Aorta (tissue), 5 donors: ENCODE data around the gene KCNH1. TPM values are rescaled to one million over a fixed set of nuclear protein-coding genes. Genes with fewer than 3 reads are reported as not detected.
"Not testable (repeated sequence)": the region's sequence is repeated elsewhere in the genome, so short reads cannot be mapped to it uniquely, and the experiment has no call there.

Experiments
- ATAC-seq: fragments of 200-7000 bp; cut with Tn5 transposase; one replicate; pipeline ENCODE4 v1.9.1; 2022; ENCODE audit warnings: moderate library complexity; ENCODE audit not compliant: low FRiP score
- DNase-seq, 2 donors: peaks; one replicate each; pipeline ENCODE4 v3.0.0-alpha.2; 2020
- H3K27ac ChIP-seq, 2 donors: one replicate each; pipeline ENCODE4 v1.5.1; 2013; ENCODE audit warnings: low read length in 2 of 2, mild to moderate bottlenecking in 2 of 2, moderate library complexity in 2 of 2, control low read depth in 1 of 2, inconsistent platforms in 1 of 2, low read depth in 1 of 2
- H3K27me3 ChIP-seq, 2 donors: one replicate each; pipeline ENCODE4 v1.6.1; 2013; ENCODE audit warnings: control low read depth in 1 of 2, low read length in 1 of 2, mild to moderate bottlenecking in 1 of 2, moderate library complexity in 1 of 2; ENCODE audit not compliant: insufficient read depth in 2 of 2, control insufficient read depth in 1 of 2
- H3K36me3 ChIP-seq, 2 donors: one replicate each; pipeline ENCODE4 v1.6.1; 2013; ENCODE audit warnings: control low read depth in 1 of 2, low read length in 1 of 2, mild to moderate bottlenecking in 1 of 2; ENCODE audit not compliant: insufficient read depth in 2 of 2, control insufficient read depth in 1 of 2
- H3K4me1 ChIP-seq, 2 donors: one replicate each; pipeline ENCODE4 v1.6.1; 2013; ENCODE audit warnings: low read length in 2 of 2, control low read depth in 1 of 2, mild to moderate bottlenecking in 1 of 2, moderate library complexity in 1 of 2; ENCODE audit not compliant: insufficient read depth in 2 of 2, control insufficient read depth in 1 of 2
- H3K4me3 ChIP-seq, 2 donors: one replicate each; pipeline ENCODE4 v1.5.1; 2013; ENCODE audit warnings: low read length in 2 of 2, control low read depth in 1 of 2, mild to moderate bottlenecking in 1 of 2
- H3K9me3 ChIP-seq: one replicate; pipeline ENCODE4 v1.6.1; 2013; ENCODE audit warnings: mild to moderate bottlenecking, low read length; ENCODE audit not compliant: control insufficient read depth
- WGBS, 2 donors: extraction: QIAGEN DNeasy Blood & Tissue Kit; methylation state at CpG; one replicate each; pipeline ENCODE4 v1.1.7; 2013; 5-methylcytosine and 5-hydroxymethylcytosine counted together
- intact Hi-C, 2 donors: fragments of 100-400 bp; cut with DNase I; formaldehyde crosslinking; loops; one replicate each; pipeline versions ENCODE4 v1.14.2 to v1.15.0; 2022
- polyA plus RNA-seq, 2 donors: library from polyadenylated mRNA; stranded (reverse); fragments of 200-250 nt; gene quantifications; one replicate each; pipeline ENCODE4 v1.2.3, GENCODE V29; 2013
- total RNA-seq, 2 donors: library from RNA; stranded (reverse); fragmentation: NEBNext Ultra II Directional; extraction: Animal tissue kit (Norgen Biotek cat#: 25700); gene quantifications; one replicate each; pipeline ENCODE4 v1.2.1, GENCODE V29; 2021
- donor health status: healthy with polysubstance abuse.
- donor health status: Bipolar disorder and iron deficiency.
- donor health status: DM: no; HTN: no; CAD: no.
- donor health status: DM: no; HTN: no; CAD: no.
- donor health status: DM: yes; HTN: yes; CAD: no.

Gene KCNH1
- total and polyA plus RNA-seq, 4 donors = 0.03 to 0.96 (median 0.19) TPM; not detected in 1

DNA sequence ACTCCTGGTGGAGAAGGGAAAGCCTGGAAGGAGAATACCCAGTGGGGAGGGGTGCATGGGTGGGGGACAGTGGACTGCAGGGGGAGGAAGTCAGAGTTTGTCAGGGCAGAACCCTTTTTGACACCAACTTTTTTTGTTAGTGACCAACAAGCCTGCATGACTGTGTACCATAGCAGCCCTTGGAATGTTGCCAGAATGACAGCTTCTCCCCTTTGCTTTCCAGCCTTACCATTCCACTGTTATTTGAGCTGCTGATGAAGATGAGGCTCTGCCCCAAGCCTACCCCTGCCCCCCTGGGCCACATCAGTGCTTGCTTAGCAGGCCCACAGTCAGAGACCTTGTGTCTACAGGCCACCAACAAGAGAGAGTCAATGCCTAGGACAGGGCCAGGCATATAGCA is 464.0 kb downstream of the KCNH1 start:
- intact Hi-C loops = no loop called here
- H3K27me3 ChIP-seq = no peaks in the 10 kb centered on the region
- H3K36me3 ChIP-seq = no peaks in the 10 kb centered on the region
- H3K9me3 ChIP-seq = no peaks in the 10 kb centered on the region
- ATAC-seq (no peak), DNase-seq (no peak)
- no peaks in the 10 kb centered on the region for H3K4me1 ChIP-seq
- H3K27ac ChIP-seq = no peak overlapping the region
- no peak overlapping the region for H3K4me3 ChIP-seq

DNA sequence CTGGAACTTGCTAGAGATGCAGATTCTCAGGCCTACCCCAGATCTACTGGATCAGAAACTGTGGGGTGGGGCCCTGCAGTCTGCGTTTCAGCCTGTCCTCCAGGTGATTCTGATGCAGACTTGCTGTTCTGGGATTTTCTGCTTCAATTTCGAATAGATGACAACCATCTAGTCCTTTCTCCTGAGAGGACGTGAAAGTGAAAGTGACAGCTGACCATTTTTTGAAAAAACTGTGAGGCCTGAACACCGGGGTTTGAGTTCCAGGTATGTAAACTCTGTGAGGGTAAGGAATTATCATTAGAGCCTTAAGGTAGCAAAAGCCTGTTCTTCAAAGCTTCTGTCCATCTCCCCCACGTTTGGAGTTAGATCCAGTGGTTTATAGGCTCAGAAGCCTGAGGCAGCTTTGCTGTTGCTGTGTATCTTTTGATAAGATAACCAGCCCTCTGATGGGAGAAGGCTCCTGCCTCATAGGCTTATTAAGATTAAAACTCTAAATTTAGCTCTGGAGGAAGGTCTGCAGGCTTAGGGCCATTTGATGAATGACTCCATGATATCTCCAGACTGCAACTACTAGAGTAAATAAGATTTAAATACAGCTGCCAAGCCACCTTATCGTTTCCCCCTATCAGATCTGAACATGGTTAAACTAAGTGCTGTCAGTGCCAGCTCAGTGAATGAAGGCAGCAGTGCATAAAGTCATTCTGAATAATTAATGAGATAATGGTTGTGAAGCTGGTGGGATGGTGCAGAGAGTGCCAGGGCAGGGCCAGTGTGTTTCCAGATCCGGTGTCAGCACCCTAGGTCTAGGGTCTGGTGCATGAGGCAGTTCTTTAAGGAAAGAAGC is 470.0 kb downstream of the KCNH1 start:
- Histone ChIP-seq H3K36me3 (no peaks in the 10 kb centered on the region), H3K9me3 (no peaks in the 10 kb centered on the region), H3K4me3 (no peak overlapping the region), H3K27me3 (no peaks in the 10 kb centered on the region), H3K27ac (no peak overlapping the region), H3K4me1 (no peaks in the 10 kb centered on the region)
- no peak for ATAC-seq
- no peak for DNase-seq
- 44 to 49% methylated on average over 7 of the region's 7 CpGs for WGBS, 2 donors
- intact Hi-C loops = no loop called here

GRCh38 chr1:210662291-210663050 is 471.5 kb downstream of the KCNH1 start:
- Histone ChIP-seq H3K4me1 (no peaks in the 10 kb centered on the region), H3K9me3 (no peaks in the 10 kb centered on the region), H3K27ac (no peak overlapping the region), H3K27me3 (no peaks in the 10 kb centered on the region), H3K36me3 (no peaks in the 10 kb centered on the region), H3K4me3 (no peak overlapping the region)
- 87 to 91% methylated on average over 4 of the region's 4 CpGs for WGBS, 2 donors
- intact Hi-C loops = no loop called here
- DNase-seq (no peak), ATAC-seq (no peak)

GRCh38 chr1:210661520-210661919 is 472.4 kb downstream of the KCNH1 start:
- ATAC-seq, DNase-seq, H3K27me3 ChIP-seq, H3K4me1 ChIP-seq, H3K4me3 ChIP-seq, H3K9me3 ChIP-seq, intact Hi-C loops, H3K27ac ChIP-seq, H3K36me3 ChIP-seq: not testable (repeated sequence)
- WGBS, 2 donors = 94 to 97% methylated on average over 4 of the region's 4 CpGs

- Histone ChIP-seq H3K4me1 (no peaks in the 10 kb centered on the region), H3K4me3 (no peak overlapping the region), H3K9me3 (no peaks in the 10 kb centered on the region), H3K36me3 (no peaks in the 10 kb centered on the region), H3K27me3 (no peaks in the 10 kb centered on the region), H3K27ac (no peak overlapping the region)
- DNase-seq (no peak), ATAC-seq (no peak)
- intact Hi-C loops = no loop called here
- WGBS, 2 donors = 88 to 93% methylated on average over 6 of the region's 6 CpGs
These were observed 476.1 kb downstream of the KCNH1 start for GRCh38 chr1:210657806-210658205.

- DNase-seq (no peak), ATAC-seq (no peak)
- no peak overlapping the region for H3K4me3 ChIP-seq
- H3K4me1 ChIP-seq = no peaks in the 10 kb centered on the region
- H3K27ac ChIP-seq = no peak overlapping the region
- WGBS, 2 donors = 60% methylated on average over 7 of the region's 7 CpGs
- H3K36me3 ChIP-seq = no peaks in the 10 kb centered on the region
- H3K27me3 ChIP-seq = no peaks in the 10 kb centered on the region
- H3K9me3 ChIP-seq = no peaks in the 10 kb centered on the region
- intact Hi-C loops = no loop called here
These were observed 478.4 kb downstream of the KCNH1 start for GRCh38 chr1:210655511-210655910.

DNA sequence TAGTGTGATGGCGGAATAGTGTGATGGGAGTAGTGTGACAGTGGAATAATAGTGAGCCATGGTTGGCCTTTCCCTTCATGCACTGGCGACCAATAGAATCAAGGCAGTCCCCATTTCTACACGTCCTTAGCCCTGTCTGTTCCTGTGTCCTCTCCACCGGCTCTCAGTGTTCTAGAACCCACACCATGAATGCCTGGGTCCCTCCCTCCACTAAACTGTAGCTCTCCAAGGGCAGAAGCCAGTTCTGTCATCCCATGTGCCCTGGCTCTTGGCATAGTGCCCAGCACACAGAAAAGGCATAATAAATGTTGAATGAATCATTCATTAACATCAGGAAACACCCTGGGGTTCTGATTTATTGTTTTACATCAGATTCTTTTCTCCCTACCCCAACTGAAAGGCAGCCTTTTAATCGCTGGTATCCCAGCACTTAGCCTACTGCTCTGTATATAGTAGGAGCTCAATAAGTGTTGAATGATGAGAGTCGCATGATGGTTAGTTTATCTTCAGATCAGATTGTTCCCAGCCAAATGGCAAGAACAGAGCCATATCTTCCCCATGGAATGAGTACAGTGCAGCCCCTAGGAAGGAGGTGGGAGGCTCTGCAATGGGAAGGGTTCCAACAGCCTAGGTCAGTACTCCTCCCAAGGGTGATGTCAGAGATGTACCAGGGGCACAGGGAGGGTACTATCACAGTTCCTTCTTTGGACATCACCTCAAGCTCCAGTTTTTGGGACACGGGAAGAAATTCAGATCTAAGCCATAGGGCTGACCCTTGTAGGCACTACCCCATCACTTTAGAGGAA is 479.6 kb downstream of the KCNH1 start:
- no peak for DNase-seq
- ATAC-seq = no peak
- no peak overlapping the region for H3K27ac ChIP-seq
- no peak overlapping the region for H3K4me3 ChIP-seq
- no peaks in the 10 kb centered on the region for H3K36me3 ChIP-seq
- H3K9me3 ChIP-seq = no peaks in the 10 kb centered on the region
- no peaks in the 10 kb centered on the region for H3K4me1 ChIP-seq
- no peaks in the 10 kb centered on the region for H3K27me3 ChIP-seq
- intact Hi-C loops = no loop called here
- WGBS, 2 donors = 89 to 90% methylated on average over 7 of the region's 7 CpGs

DNA sequence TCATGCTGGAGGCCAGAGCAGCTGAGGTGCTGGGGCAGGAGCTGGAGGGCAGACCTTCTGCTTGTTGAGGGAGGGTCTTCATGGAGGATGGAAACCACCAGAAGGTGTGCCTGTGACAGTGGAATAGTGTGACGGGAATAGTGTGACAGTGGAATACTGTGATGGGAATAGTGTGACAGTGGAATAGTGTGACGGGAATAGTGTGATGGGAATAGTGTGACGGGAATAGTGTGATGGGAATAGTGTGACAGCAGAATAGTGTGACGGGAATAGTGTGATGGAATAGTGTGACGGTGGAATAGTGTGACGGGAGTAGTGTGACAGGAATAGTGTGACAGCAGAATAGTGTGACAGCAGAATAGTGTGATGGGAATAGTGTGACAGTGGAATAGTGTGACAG is 480.2 kb downstream of the KCNH1 start:
- Histone ChIP-seq H3K27me3 (no peaks in the 10 kb centered on the region), H3K4me3 (no peak overlapping the region), H3K4me1 (no peaks in the 10 kb centered on the region), H3K9me3 (no peaks in the 10 kb centered on the region), H3K36me3 (no peaks in the 10 kb centered on the region), H3K27ac (no peak overlapping the region)
- peak; percentile 90 for ATAC-seq
- DNase-seq = no peak
- WGBS, 2 donors = 61 to 66% methylated on average over 6 of the region's 6 CpGs
- intact Hi-C loops = no loop called here
